ENCODE data around the gene SYMPK.
"Not testable (repeated sequence)": the region's sequence is repeated elsewhere in the genome, so short reads cannot be mapped to it uniquely, and the experiment has no call there.

SYMPK gene

GRCh38 chr19:45804140-45804958 lies 58.6 kb downstream of the SYMPK start:
- no peak for DNase-seq (ENCODE audit: low read depth)

- DNase-seq (ENCODE audit: low read depth), result no peak
Observed at GRCh38 chr19:45801603-45802175, 61.3 kb downstream of the SYMPK start.

GRCh38 chr19:45800070-45800553 lies 62.8 kb downstream of the SYMPK start:
- no peak for DNase-seq (ENCODE audit: low read depth)

GRCh38 chr19:45799541-45799940 lies 63.4 kb downstream of the SYMPK start:
- not testable (repeated sequence) for DNase-seq (ENCODE audit: low read depth)

- peak; percentile 40 for DNase-seq (ENCODE audit: low read depth)
Observed at GRCh38 chr19:45798995-45799517, 63.9 kb downstream of the SYMPK start.

- DNase-seq (ENCODE audit: low read depth), result no peak
Observed at GRCh38 chr19:45794627-45795026, 68.3 kb downstream of the SYMPK start.

GRCh38 chr19:45793876-45794275 lies 69.1 kb downstream of the SYMPK start:
- no peak for DNase-seq (ENCODE audit: low read depth)

- DNase-seq (ENCODE audit: low read depth), result no peak
Observed at GRCh38 chr19:45793178-45793564, 69.8 kb downstream of the SYMPK start.

- DNase-seq (ENCODE audit: low read depth), result peak; percentile 100
Observed at GRCh38 chr19:45792470-45793177, 70.3 kb downstream of the SYMPK start, which contains the start of gene DMWD. Gene DMWD (minus strand): TSS chr19:45792845. CDS start chr19:45792756, 89 bp downstream.

GRCh38 chr19:45791744-45792469 lies 71.0 kb downstream of the SYMPK start:
- DNase-seq (ENCODE audit: low read depth), result no peak

- DNase-seq (ENCODE audit: low read depth), result no peak
Observed at GRCh38 chr19:45790942-45791341, 72.0 kb downstream of the SYMPK start.

- no peak for DNase-seq (ENCODE audit: low read depth)
Observed at GRCh38 chr19:45789035-45789786, 73.7 kb downstream of the SYMPK start.

- DNase-seq (ENCODE audit: low read depth), result no peak
Observed at GRCh38 chr19:45786533-45786894, 76.4 kb downstream of the SYMPK start.

- no peak for DNase-seq (ENCODE audit: low read depth)
Observed at GRCh38 chr19:45785781-45786532, 77.0 kb downstream of the SYMPK start.

- no peak for DNase-seq (ENCODE audit: low read depth)
Observed at GRCh38 chr19:45785097-45785496, 77.8 kb downstream of the SYMPK start.

GRCh38 chr19:45784096-45784495 lies 78.9 kb downstream of the SYMPK start:
- no peak for DNase-seq (ENCODE audit: low read depth)

- DNase-seq (ENCODE audit: low read depth), result no peak
Observed at GRCh38 chr19:45782820-45783785, 79.8 kb downstream of the SYMPK start.

GRCh38 chr19:45782162-45782691 lies 80.7 kb downstream of the SYMPK start, which contains the start of gene DMPK:
Gene DMPK (minus strand): TSS chr19:45782490. CDS start chr19:45782352, 138 bp downstream.
- no peak for DNase-seq (ENCODE audit: low read depth)
